Measurements from ENCODE around the gene CLVS2. TPM values are rescaled to one million over a fixed set of nuclear protein-coding genes. Genes with fewer than 3 reads are reported as not detected.
A peak's percentile ranks its signal among the peaks of the same experiment; 100 is the strongest.

CLVS2 gene
- total and polyA plus RNA-seq, 2 of the 4 experiments (the other 2 are of a cell fraction): 0.02 TPM; not detected in 1

- ATAC-seq (ENCODE audit: low read depth): no peak
- CTCF ChIA-PET: no interaction called here
- in situ Hi-C loops (cut with MboI; ENCODE audit: low sequenced_read_pairs): no loop called here
Measured at GRCh38 chr6:122962000-122962624, 33.9 kb upstream of the CLVS2 start.

More at GRCh38 chr6:122962000-122962624, 33.9 kb upstream of the CLVS2 start:
- H3K9ac ChIP-seq (ENCODE audit: low read depth, low read length): no peak overlapping the region
- no peak overlapping the region for H2BK20ac ChIP-seq (ENCODE audit: low read depth, low read length)
- H3K27ac ChIP-seq (ENCODE audit: insufficient read depth, low read length): no peak overlapping the region
- H4K20me1 ChIP-seq (ENCODE audit: insufficient read depth, low read length): no peaks in the 10 kb centered on the region
- TF ChIP-seq FOS (IDR thresholded peaks at IDR 0.05; ENCODE audit: low read depth, low read length): no peak
- TF ChIP-seq MAFK (IDR thresholded peaks at IDR 0.05; ENCODE audit: low read depth, low read length): peak; percentile 23; the same call in 1 of the 2 replicates
- no peak for TF ChIP-seq POLR2A (IDR thresholded peaks at IDR 0.05; ENCODE audit: low read depth, low read length)
- TF ChIP-seq USF2 (IDR thresholded peaks at IDR 0.05; ENCODE audit: low read depth, low read length): no peak
- TF ChIP-seq MAZ (IDR thresholded peaks at IDR 0.05; ENCODE audit: borderline replicate concordance, low read depth, low read length): no peak
- no peak for TF ChIP-seq CHD1 (IDR thresholded peaks at IDR 0.05; ENCODE audit: low read depth, low read length)
- no peak for DNase-seq
- no peak overlapping the region for H4K5ac ChIP-seq (ENCODE audit: low read depth, low read length)
- no peaks in the 10 kb centered on the region for H3K79me1 ChIP-seq (ENCODE audit: low read depth in 1 of 2, low read length in 2 of 2)
- H3K23ac ChIP-seq (ENCODE audit: low read depth, low read length): no peak overlapping the region
- no peak overlapping the region for H3K56ac ChIP-seq (ENCODE audit: extremely low read depth, insufficient read depth, low read length)
- H3K9me3 ChIP-seq (ENCODE audit: control insufficient read depth, insufficient read depth, low read length): no peaks in the 10 kb centered on the region
- H3K9me1 ChIP-seq (ENCODE audit: insufficient read depth, low read length): no peaks in the 10 kb centered on the region
- H3K36me3 ChIP-seq (ENCODE audit: control insufficient read depth, insufficient read depth, low read length): no peaks in the 10 kb centered on the region
- H2BK15ac ChIP-seq (ENCODE audit: low read depth, low read length): no peak overlapping the region
- no peak overlapping the region for H2BK5ac ChIP-seq (ENCODE audit: low read depth, low read length, poor library complexity, severe bottlenecking)
- H3K27me3 ChIP-seq (ENCODE audit: control insufficient read depth, insufficient read depth, low read length): no peaks in the 10 kb centered on the region
- H3K4me3 ChIP-seq (ENCODE audit: insufficient read depth, low read depth, low read length): no peak overlapping the region
- H3K4me2 ChIP-seq (ENCODE audit: low read depth, low read length): no peak overlapping the region
- no peak overlapping the region for H4K91ac ChIP-seq (ENCODE audit: insufficient read depth, low read depth, low read length)
- H2AK9ac ChIP-seq (replicated peaks; ENCODE audit: low read depth, low read length, poor library complexity): no peak overlapping the region
- POLR2A ChIA-PET (ENCODE audit: unreplicated experiment): no interaction called here
- no peak overlapping the region for H3K18ac ChIP-seq (ENCODE audit: low read depth, low read length)
- H2BK120ac ChIP-seq (ENCODE audit: low read depth, low read length): no peak overlapping the region
- H2AFZ ChIP-seq (replicated peaks; ENCODE audit: low read length, poor library complexity): no peak overlapping the region
- H4K8ac ChIP-seq (ENCODE audit: low read depth in 2 of 2, low read length in 2 of 2): no peak overlapping the region
- no peak overlapping the region for H2AK5ac ChIP-seq (ENCODE audit: low read depth, low read length)
- no peak overlapping the region for H3K4ac ChIP-seq (ENCODE audit: low read depth, low read length)
- intact Hi-C loops (cut with micrococcal nuclease): no loop called here
- H3K4me1 ChIP-seq (ENCODE audit: control insufficient read depth, insufficient read depth, low read length): no peaks in the 10 kb centered on the region
- H3K14ac ChIP-seq (replicated peaks; ENCODE audit: low read depth, low read length): no peak overlapping the region
- dilution Hi-C loops (cut with HindIII; ENCODE audit: low sequenced_read_pairs, unreplicated experiment): no loop called here
- no TSS peak for BruUV-seq (replicated peaks)
